Ramos (cell line): ENCODE data around the gene CAD.
"Not testable (repeated sequence)": the region's sequence is repeated elsewhere in the genome, so short reads cannot be mapped to it uniquely, and the experiment has no call there.

Experiments
- in situ Hi-C: fragments of 300-500 bp; cut with MboI; formaldehyde crosslinking; loops from one replicate; pipeline ENCODE4 v1.14.3; 2022; ENCODE audit warnings: low sequenced_read_pairs; ENCODE audit not compliant: unreplicated experiment

CAD gene

GRCh38 chr2:27272537-27273522 lies 55.7 kb downstream of the CAD start:
- in situ Hi-C loops = not testable (repeated sequence)

- in situ Hi-C loops = no loop called here
Measured at GRCh38 chr2:27275211-27276150, 58.3 kb downstream of the CAD start, which contains the start of gene DNAJC5G. DNAJC5G (plus strand) TSS chr2:27275433; CDS start chr2:27276729, 1,296 bp downstream.

GRCh38 chr2:27278010-27278409 lies 60.8 kb downstream of the CAD start:
- in situ Hi-C loops = no loop called here

GRCh38 chr2:27280826-27281225 lies 63.7 kb downstream of the CAD start:
- in situ Hi-C loops = loop anchor here (5.0 kb wide), 1 partner anchor 179 kb away; no protein-coding TSS in a partner anchor

GRCh38 chr2:27281442-27281841 lies 64.3 kb downstream of the CAD start:
- in situ Hi-C loops = loop anchor here (5.0 kb wide), 1 partner anchor 179 kb away; no protein-coding TSS in a partner anchor

GRCh38 chr2:27281855-27282559 lies 64.8 kb downstream of the CAD start, which contains the start of gene TRIM54:
TRIM54 (plus strand) TSS chr2:27282429; CDS start chr2:27282732, 303 bp downstream.
- in situ Hi-C loops = loop anchor here (5.0 kb wide), 1 partner anchor 180 kb away; no protein-coding TSS in a partner anchor

GRCh38 chr2:27282892-27283291 lies 65.7 kb downstream of the CAD start:
- in situ Hi-C loops = loop anchor here (5.0 kb wide), 1 partner anchor 181 kb away; no protein-coding TSS in a partner anchor

GRCh38 chr2:27284996-27285395 lies 67.8 kb downstream of the CAD start:
- in situ Hi-C loops = loop anchor here (5.0 kb wide), 1 partner anchor 183 kb away; no protein-coding TSS in a partner anchor

- in situ Hi-C loops = no loop called here
Measured at GRCh38 chr2:27285481-27285880, 68.3 kb downstream of the CAD start.

- in situ Hi-C loops = no loop called here
Measured at GRCh38 chr2:27288610-27289009, 71.4 kb downstream of the CAD start.

GRCh38 chr2:27290549-27290948 lies 73.4 kb downstream of the CAD start:
- in situ Hi-C loops = no loop called here

GRCh38 chr2:27291865-27292264 lies 74.7 kb downstream of the CAD start:
- in situ Hi-C loops = no loop called here
